GM04503 (cell line): ENCODE data around the gene CSTF3.

Experiments
- DNase-seq: peaks from one replicate; pipeline ENCODE4 v3.0.0-alpha.2; 2012; ENCODE audit warnings: low read depth

The CSTF3 gene

GRCh38 chr11:33040033-33040861 is 121.0 kb downstream of the CSTF3 start:
- no peak for DNase-seq

- DNase-seq, result peak; percentile 54
Measured at GRCh38 chr11:33039274-33040032, 121.8 kb downstream of the CSTF3 start, which contains the start of gene TCP11L1. Gene TCP11L1 (plus strand): TSS chr11:33039572. CDS start chr11:33043774, 4,202 bp downstream.

GRCh38 chr11:33035011-33035410 is 126.3 kb downstream of the CSTF3 start:
- DNase-seq, result no peak
